Measurements from ENCODE around the gene DHFR. TPM values are rescaled to one million over a fixed set of nuclear protein-coding genes. Genes with fewer than 3 reads are reported as not detected.

Gene DHFR
- total and polyA plus RNA-seq, 2 of the 8 experiments (the other 6 are each of a cell fraction or from before 2014, with no cell fraction given) = 46.4 to 88.9 TPM

DNA sequence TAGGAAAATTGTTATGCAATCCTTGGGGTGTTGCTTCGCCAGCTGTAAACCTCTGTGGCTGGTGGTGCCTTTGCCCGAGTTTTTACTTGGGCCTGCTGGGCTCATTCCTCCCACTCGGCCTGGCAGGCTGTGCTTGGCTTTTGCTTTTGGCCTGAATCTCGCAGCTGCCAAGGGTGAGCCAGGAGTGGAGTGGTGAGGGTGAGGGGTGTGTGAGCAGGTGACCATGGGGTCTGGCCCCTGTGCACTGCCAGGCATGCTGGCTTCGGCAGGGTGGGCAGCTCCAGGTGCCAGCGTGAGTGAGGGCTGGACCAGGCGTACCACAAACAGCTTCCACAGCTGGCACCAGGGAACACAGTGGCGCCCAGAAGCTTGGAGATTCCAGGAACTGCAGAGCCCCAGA lies 12.6 kb upstream of the DHFR start:
- Histone ChIP-seq H2BK120ac (replicated peaks; ENCODE audit: low read depth, low read length) (no peak overlapping the region), H3K36me3 (ENCODE audit: control insufficient read depth in 2 of 4, insufficient read depth in 4 of 4, low read length in 3 of 4) (peaks cover 0 to 31% (median 11%) of the 10 kb centered on the region in 4 experiments; a peak in 5 of 8 replicates), H4K20me1 (replicated peaks in 1 of 2; ENCODE audit: control insufficient read depth in 1 of 2, insufficient read depth in 2 of 2, low read length in 2 of 2) (no peaks in the 10 kb centered on the region), H3K23me2 (ENCODE audit: low read depth, low read length) (no peaks in the 10 kb centered on the region), H3K79me1 (ENCODE audit: low read depth, low read length) (peaks cover 2% of the 10 kb centered on the region; the same call in 1 of the 2 replicates), H3K79me2 (ENCODE audit: control insufficient read depth in 1 of 2, insufficient read depth in 2 of 2, low read length in 2 of 2) (peaks cover 0 to 10% of the 10 kb centered on the region in 2 experiments; a peak in 1 of 4 replicates), H3K27me3 (replicated peaks in 1 of 4; ENCODE audit: control insufficient read depth in 3 of 4, extremely low read depth in 1 of 4, insufficient read depth in 3 of 4, low read length in 3 of 4) (no peaks in the 10 kb centered on the region), H2AFZ (ENCODE audit: low read length) (no peak overlapping the region), H3K4me3 (ENCODE audit: extremely low read depth in 1 of 4, insufficient read depth in 2 of 4, low read depth in 3 of 4, low read length in 4 of 4) (no peak overlapping the region), H2BK12ac (ENCODE audit: low read depth, low read length) (no peak overlapping the region), H4K8ac (ENCODE audit: extremely low read depth, insufficient read depth, low read length) (no peak overlapping the region), H3K27ac (ENCODE audit: low read depth, low read length) (no peak overlapping the region), H3K14ac (ENCODE audit: insufficient read length) (no peak overlapping the region), H2AK5ac (ENCODE audit: low read depth, low read length) (no peak overlapping the region), H4K91ac (replicated peaks; ENCODE audit: insufficient read length, low read length) (no peak overlapping the region), H3K18ac (ENCODE audit: extremely low read depth, low read length) (no peak overlapping the region), H2BK15ac (ENCODE audit: low read length) (no peak overlapping the region), H2BK5ac (ENCODE audit: low read depth, low read length) (0 out of 2 replicates have a peak overlapping the region, but pooled peaks have one; percentile 45), H3K23ac (ENCODE audit: insufficient read length) (no peak overlapping the region), H3K9ac (replicated peaks in 1 of 4; ENCODE audit: extremely low read depth in 1 of 4, low read depth in 3 of 4, low read length in 3 of 4) (no peak overlapping the region), H3K4me1 (replicated peaks in 1 of 4; ENCODE audit: control insufficient read depth in 3 of 4, insufficient read depth in 4 of 4, low read length in 3 of 4) (no peaks in the 10 kb centered on the region; a peak in 1 of 7 replicates), H4K5ac (ENCODE audit: insufficient read length, low read depth, low read length) (no peak overlapping the region), H3K4ac (replicated peaks; ENCODE audit: insufficient read length, low read depth, low read length) (no peak overlapping the region), H3K4me2 (ENCODE audit: insufficient read depth in 1 of 2, low read depth in 2 of 2, low read length in 2 of 2) (no peak overlapping the region), H3K56ac (replicated peaks; ENCODE audit: insufficient read length, low read depth, low read length) (no peak overlapping the region), H2BK20ac (ENCODE audit: low read length) (no peak overlapping the region), H3K9me3 (ENCODE audit: insufficient read depth in 2 of 2, low read depth in 1 of 2, low read length in 1 of 2) (0 out of 4 replicates have a peak, but pooled peaks cover 0 to 2% of the 10 kb centered on the region in 2 experiments)
- no peak for DNase-seq (ENCODE audit: low read depth in 1 of 2, low spot score in 2 of 2)
- CTCF ChIA-PET (ENCODE audit: partially characterized antibody) = interaction anchor here (1.5 to 6.1 kb wide), 3 partner anchors 10 to 187 kb away, joined by 4 to 28 read pairs (median 9); partner anchors contain the start of genes DHFR and MSH3
- WGBS, 2 experiments (ENCODE audit: extremely low coverage in 1 of 2, insufficient coverage in 1 of 2, insufficient read length in 1 of 2, insufficient replicate concordance in 2 of 2, low coverage in 1 of 2, low lambda C conversion rate in 2 of 2, missing lambda C conversion rate in 1 of 2) = 91% methylated on average over 7 of the region's 8 CpGs; no CpG with 5 or more reads in 1 of the 2 experiments
- POLR2A ChIA-PET (ENCODE audit: partially characterized antibody) = interaction anchor here (1.3 to 3.0 kb wide), 2 partner anchors 13 to 22 kb away, joined by 3 to 13 read pairs; partner anchors contain the start of genes DHFR and MSH3
- FAIRE-seq = no peak
- TF ChIP-seq BCL11A (IDR thresholded peaks at IDR 0.05; ENCODE audit: low read depth in 2 of 2, low read length in 2 of 2) (no peak), TCF12 (IDR thresholded peaks at IDR 0.05; ENCODE audit: low read depth, low read length) (no peak), ZNF274 (IDR thresholded peaks at IDR 0.05; ENCODE audit: borderline replicate concordance, extremely low read depth, low read length) (no peak), SRF (IDR thresholded peaks at IDR 0.05; ENCODE audit: low read depth, low read length) (no peak), KDM5A (IDR thresholded peaks at IDR 0.05; ENCODE audit: low read length) (no peak), SP2 (IDR thresholded peaks at IDR 0.05; ENCODE audit: low read length) (no peak), RNF2 (IDR thresholded peaks at IDR 0.05; ENCODE audit: borderline replicate concordance, low read depth, low read length, missing control alignments, poor library complexity, severe bottlenecking) (no peak), SP4 (IDR thresholded peaks at IDR 0.05; ENCODE audit: low read length) (no peak), RFX5 (IDR thresholded peaks at IDR 0.05; ENCODE audit: borderline replicate concordance, low read depth, low read length) (no peak), BACH1 (IDR thresholded peaks at IDR 0.05; ENCODE audit: low read length) (no peak)
